22Rv1 (cell line): Measurements from ENCODE around the gene AATK.

Source experiments
- CTCF ChIP-seq: fragments of 450-650 bp; IDR thresholded peaks from 2 replicates; pipeline ENCODE4 v1.5.1; 2017; ENCODE audit warnings: mild to moderate bottlenecking
- ZFX ChIP-seq: fragments of 450-650 bp; IDR thresholded peaks from 2 replicates; pipeline ENCODE4 v1.6.1; 2017; ENCODE audit warnings: antibody characterized with exemption, borderline replicate concordance

DNA sequence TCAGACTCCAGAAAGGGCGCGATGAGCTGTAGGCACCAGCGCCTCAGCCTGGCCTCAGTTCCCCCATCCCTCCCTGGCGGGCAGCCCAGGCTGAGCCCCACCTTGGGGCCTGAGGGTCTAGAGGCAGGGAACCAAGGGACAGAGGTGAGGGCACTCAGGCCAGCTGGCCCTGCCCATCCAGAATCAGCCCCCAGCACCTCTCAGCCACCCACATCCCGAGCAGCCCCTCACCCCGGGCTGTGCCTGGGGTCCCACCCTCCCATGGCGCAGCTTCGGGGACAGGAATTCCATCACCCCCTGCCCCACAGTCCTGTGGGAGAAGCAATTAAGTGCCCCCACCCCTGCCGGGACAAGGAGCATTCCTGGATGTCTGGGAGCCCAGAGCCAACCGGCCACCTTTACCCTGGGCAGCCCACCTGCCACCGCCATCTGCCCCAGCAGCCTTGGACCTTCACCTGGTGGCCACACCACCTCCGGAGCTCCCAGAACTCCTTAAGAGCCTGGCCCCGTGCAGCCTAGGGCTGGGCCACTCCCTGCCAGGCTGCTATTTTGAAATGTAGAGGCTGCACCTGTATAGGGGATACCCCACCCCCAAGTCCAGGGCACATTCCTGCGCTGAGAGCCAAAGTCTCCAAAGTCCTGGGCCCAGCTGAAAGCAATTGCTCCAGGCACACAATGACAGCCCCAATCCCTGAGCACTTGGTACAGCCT, 34.4 kb downstream of the AATK start:
- TF ChIP-seq CTCF (no peak), ZFX (no peak)
